GM23338 (cell line): ENCODE data around the gene FMO2. TPM values are rescaled to one million over a fixed set of nuclear protein-coding genes. Genes with fewer than 3 reads are reported as not detected.

Experiments used
- ATAC-seq: fragments of 200-7000 bp; cut with Tn5 transposase; 3 replicates; pipeline ENCODE4 v1.9.1; 2020
- DNase-seq: peaks from one replicate; pipeline ENCODE4 v3.0.0-alpha.2; 2015; ENCODE audit warnings: low spot score
- H2AFZ ChIP-seq: fragments of 200-600 bp; sonication (generic); 2 replicates; pipeline ENCODE4 v1.8.0; 2016; ENCODE audit warnings: antibody characterized with exemption, mild to moderate bottlenecking, moderate library complexity
- H3F3A ChIP-seq: fragments of 200-600 bp; sonication (generic); replicated peaks from 2 replicates; pipeline ENCODE4 v1.8.0; 2017; ENCODE audit warnings: antibody characterized with exemption, mixed run types, low read depth
- H3K27ac ChIP-seq: fragments of 200-600 bp; sonication (generic); 2 replicates; pipeline ENCODE4 v1.6.1; 2016; ENCODE audit warnings: low read depth
- H3K27me3 ChIP-seq: fragments of 200-600 bp; sonication (generic); 2 replicates; pipeline ENCODE4 v1.8.0; 2016; ENCODE audit warnings: mild to moderate bottlenecking, mixed run types, moderate library complexity; ENCODE audit not compliant: insufficient read depth
- H3K36me3 ChIP-seq: fragments of 200-600 bp; sonication (generic); 2 replicates; pipeline ENCODE4 v1.8.0; 2016; ENCODE audit warnings: mild to moderate bottlenecking; ENCODE audit not compliant: insufficient read depth
- H3K4me1 ChIP-seq: fragments of 200-600 bp; sonication (generic); 2 replicates; pipeline ENCODE4 v1.8.0; 2016; ENCODE audit warnings: mild to moderate bottlenecking, moderate library complexity; ENCODE audit not compliant: insufficient read depth
- H3K4me2 ChIP-seq: fragments of 200-600 bp; sonication (generic); 2 replicates; pipeline ENCODE4 v1.7.1; 2017; ENCODE audit warnings: mixed run types
- H3K4me3 ChIP-seq: fragments of 200-600 bp; sonication (generic); 2 replicates; pipeline ENCODE4 v1.6.1; 2016; ENCODE audit warnings: mixed run types
- H3K79me2 ChIP-seq: fragments of 200-600 bp; sonication (generic); replicated peaks from 2 replicates; pipeline ENCODE4 v1.8.0; 2017; ENCODE audit warnings: mild to moderate bottlenecking; ENCODE audit not compliant: insufficient read depth
- H3K9me2 ChIP-seq: fragments of 200-600 bp; sonication (generic); 2 replicates; pipeline ENCODE4 v1.8.0; 2017; ENCODE audit not compliant: insufficient read depth
- H4K20me1 ChIP-seq: fragments of 200-600 bp; sonication (generic); replicated peaks from 2 replicates; pipeline ENCODE4 v1.8.0; 2017; ENCODE audit warnings: mild to moderate bottlenecking; ENCODE audit not compliant: insufficient read depth
- H3K27ac Mint-ChIP-seq: 2 replicates; pipeline ENCODE4 v1.8.0; 2020; ENCODE audit warnings: inconsistent platforms, mild to moderate bottlenecking, moderate library complexity, mixed read lengths
- H3K27me3 Mint-ChIP-seq: 3 replicates; pipeline ENCODE4 v1.8.0; 2022; ENCODE audit warnings: low read depth, mild to moderate bottlenecking, moderate library complexity, mixed read lengths, inconsistent platforms; ENCODE audit not compliant: insufficient read depth, poor library complexity
- H3K36me3 Mint-ChIP-seq: 3 replicates; pipeline ENCODE4 v1.8.0; 2021; ENCODE audit warnings: low read depth, mild to moderate bottlenecking, inconsistent platforms, moderate library complexity, mixed read lengths
- H3K4me1 Mint-ChIP-seq: 3 replicates; pipeline ENCODE4 v1.8.0; 2020; ENCODE audit warnings: mild to moderate bottlenecking, inconsistent platforms, mixed read lengths
- H3K4me3 Mint-ChIP-seq: 3 replicates; pipeline ENCODE4 v1.8.0; 2021; ENCODE audit warnings: moderate library complexity, mild to moderate bottlenecking, inconsistent platforms, mixed read lengths
- H3K9me3 Mint-ChIP-seq: 3 replicates; pipeline ENCODE4 v1.8.0; 2020; ENCODE audit warnings: moderate library complexity, mild to moderate bottlenecking, inconsistent platforms, mixed read lengths
- CREB1 ChIP-seq: fragments of 250-450 bp; sonication (Bioruptor Pico); IDR thresholded peaks from 2 replicates; pipeline ENCODE4 v1.5.0; 2020; ENCODE audit warnings: low read depth, mild to moderate bottlenecking, moderate library complexity
- EZH2 ChIP-seq: fragments of 200-600 bp; sonication (generic); IDR thresholded peaks from one replicate; pipeline ENCODE4 v1.8.0; 2017; ENCODE audit warnings: antibody characterized with exemption, mild to moderate bottlenecking, low read depth; ENCODE audit not compliant: unreplicated experiment
- EZH2phosphoT487 ChIP-seq: fragments of 200-600 bp; sonication (generic); IDR thresholded peaks from one replicate; pipeline ENCODE4 v1.8.1; 2018; ENCODE audit warnings: antibody characterized with exemption; ENCODE audit not compliant: unreplicated experiment
- JUNB ChIP-seq: IDR thresholded peaks from one replicate; pipeline ENCODE4 v1.6.1; 2016; ENCODE audit warnings: antibody characterized with exemption; ENCODE audit not compliant: unreplicated experiment
- NANOG ChIP-seq: IDR thresholded peaks from 2 replicates; pipeline ENCODE4 v1.6.1; 2016; ENCODE audit warnings: antibody characterized with exemption, borderline replicate concordance
- POLR2AphosphoS5 ChIP-seq: IDR thresholded peaks from 2 replicates; pipeline ENCODE4 v1.6.1; 2016; ENCODE audit warnings: antibody characterized with exemption, low read depth
- STAT1 ChIP-seq: IDR thresholded peaks from one replicate; pipeline ENCODE4 v1.6.1; 2016; ENCODE audit warnings: antibody characterized with exemption; ENCODE audit not compliant: unreplicated experiment
- ZNF114 ChIP-seq: fragments of 250-450 bp; sonication (Bioruptor Pico); IDR thresholded peaks from 2 replicates; pipeline ENCODE4 v1.5.0; 2020; ENCODE audit warnings: mild to moderate bottlenecking, moderate library complexity
- ZNF331 ChIP-seq: fragments of 250-450 bp; sonication (Bioruptor Pico); IDR thresholded peaks from 2 replicates; pipeline ENCODE4 v1.5.0; 2020; ENCODE audit warnings: low read depth, mild to moderate bottlenecking, moderate library complexity
- polyA plus RNA-seq: library from polyadenylated mRNA; unstranded; fragments of >200 nt; fragmentation: Nextera tagmentation; extraction: Ambion mirVana; gene quantifications from 2 replicates; pipeline ENCODE4 v1.2.1, GENCODE V29; 2016
- total RNA-seq: library from RNA; depleted of rRNA; stranded (reverse); fragments of >200 nt; shearing (Covaris generic); gene quantifications from 2 replicates; pipeline ENCODE4 v1.2.3, GENCODE V29; 2014
- TF ChIP-seq, protein P1 (sequence below): IDR thresholded peaks from 2 replicates; pipeline ENCODE4 v1.6.1; 2016; ENCODE audit warnings: antibody characterized with exemption
- TF ChIP-seq, protein P2 (sequence below): IDR thresholded peaks from one replicate; pipeline ENCODE4 v1.6.1; 2018; ENCODE audit warnings: antibody characterized with exemption; ENCODE audit not compliant: unreplicated experiment
- TF ChIP-seq, protein P3 (sequence below): fragments of 250-450 bp; sonication (Bioruptor Pico); IDR thresholded peaks from 2 replicates; pipeline ENCODE4 v1.5.0; 2020; ENCODE audit warnings: mild to moderate bottlenecking, moderate library complexity
- TF ChIP-seq, protein P4 (sequence below), 2 experiments: fragments of 200-600 bp in 1 of 2; sonication (generic) in 1 of 2; conservative IDR thresholded peaks; 2 replicates each; pipeline versions ENCODE4 v1.5.1 to v1.6.1; 2016 to 2017; ENCODE audit warnings: antibody characterized with exemption in 2 of 2, low read depth in 2 of 2, mild to moderate bottlenecking in 2 of 2, moderate library complexity in 1 of 2

FMO2 gene
- total and polyA plus RNA-seq, 2 experiments from 2014 or later: 0.31 TPM; not detected in 1

DNA sequence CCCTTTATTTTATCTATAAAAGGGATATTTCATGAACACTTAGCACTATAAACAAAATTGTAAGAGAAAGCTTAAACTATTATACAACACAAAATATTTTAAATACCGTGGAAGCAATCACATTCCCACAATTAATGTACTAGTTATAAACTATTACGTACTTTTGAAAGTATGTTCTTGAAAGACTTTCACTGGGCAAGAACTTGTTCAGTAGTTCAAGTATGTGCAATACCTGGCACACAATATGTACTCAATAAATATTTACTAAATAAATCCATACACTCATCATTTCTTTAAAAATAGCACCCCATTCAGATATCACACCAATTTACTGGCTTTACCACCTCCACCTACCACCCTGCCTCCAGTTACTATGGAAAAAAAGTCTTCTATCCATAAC lies 12.6 kb upstream of the FMO2 start:
- Histone ChIP-seq H2AFZ (no peak overlapping the region), H3K36me3 (no peaks in the 10 kb centered on the region), H3K79me2 (no peaks in the 10 kb centered on the region), H3K9me2 (peaks cover 6% of the 10 kb centered on the region; the same call in 1 of the 2 replicates), H3K27ac (no peak overlapping the region), H3K27me3 (no peaks in the 10 kb centered on the region), H3K4me1 (no peaks in the 10 kb centered on the region; the same call in 1 of the 2 replicates), H3F3A (no peaks in the 10 kb centered on the region), H4K20me1 (no peaks in the 10 kb centered on the region), H3K4me2 (no peak overlapping the region), H3K4me3 (no peak overlapping the region)
- DNase-seq: no peak
- peaks cover 2% of the 10 kb centered on the region; the same call in 2 of the 3 replicates for H3K36me3 Mint-ChIP-seq
- H3K4me3 Mint-ChIP-seq: no peak overlapping the region
- no peak for ATAC-seq
- H3K4me1 Mint-ChIP-seq: no peaks in the 10 kb centered on the region
- H3K27ac Mint-ChIP-seq: no peak overlapping the region
- TF ChIP-seq ZNF114 (CRISPR knock-in tag): no peak
- TF ChIP-seq CREB1: no peak
- TF ChIP-seq, protein P1, sequence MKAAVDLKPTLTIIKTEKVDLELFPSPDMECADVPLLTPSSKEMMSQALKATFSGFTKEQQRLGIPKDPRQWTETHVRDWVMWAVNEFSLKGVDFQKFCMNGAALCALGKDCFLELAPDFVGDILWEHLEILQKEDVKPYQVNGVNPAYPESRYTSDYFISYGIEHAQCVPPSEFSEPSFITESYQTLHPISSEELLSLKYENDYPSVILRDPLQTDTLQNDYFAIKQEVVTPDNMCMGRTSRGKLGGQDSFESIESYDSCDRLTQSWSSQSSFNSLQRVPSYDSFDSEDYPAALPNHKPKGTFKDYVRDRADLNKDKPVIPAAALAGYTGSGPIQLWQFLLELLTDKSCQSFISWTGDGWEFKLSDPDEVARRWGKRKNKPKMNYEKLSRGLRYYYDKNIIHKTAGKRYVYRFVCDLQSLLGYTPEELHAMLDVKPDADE: no peak
- TF ChIP-seq STAT1: no peak
- TF ChIP-seq NANOG: no peak
- TF ChIP-seq EZH2: no peak
- TF ChIP-seq POLR2AphosphoS5: no peak
- TF ChIP-seq, protein P2, sequence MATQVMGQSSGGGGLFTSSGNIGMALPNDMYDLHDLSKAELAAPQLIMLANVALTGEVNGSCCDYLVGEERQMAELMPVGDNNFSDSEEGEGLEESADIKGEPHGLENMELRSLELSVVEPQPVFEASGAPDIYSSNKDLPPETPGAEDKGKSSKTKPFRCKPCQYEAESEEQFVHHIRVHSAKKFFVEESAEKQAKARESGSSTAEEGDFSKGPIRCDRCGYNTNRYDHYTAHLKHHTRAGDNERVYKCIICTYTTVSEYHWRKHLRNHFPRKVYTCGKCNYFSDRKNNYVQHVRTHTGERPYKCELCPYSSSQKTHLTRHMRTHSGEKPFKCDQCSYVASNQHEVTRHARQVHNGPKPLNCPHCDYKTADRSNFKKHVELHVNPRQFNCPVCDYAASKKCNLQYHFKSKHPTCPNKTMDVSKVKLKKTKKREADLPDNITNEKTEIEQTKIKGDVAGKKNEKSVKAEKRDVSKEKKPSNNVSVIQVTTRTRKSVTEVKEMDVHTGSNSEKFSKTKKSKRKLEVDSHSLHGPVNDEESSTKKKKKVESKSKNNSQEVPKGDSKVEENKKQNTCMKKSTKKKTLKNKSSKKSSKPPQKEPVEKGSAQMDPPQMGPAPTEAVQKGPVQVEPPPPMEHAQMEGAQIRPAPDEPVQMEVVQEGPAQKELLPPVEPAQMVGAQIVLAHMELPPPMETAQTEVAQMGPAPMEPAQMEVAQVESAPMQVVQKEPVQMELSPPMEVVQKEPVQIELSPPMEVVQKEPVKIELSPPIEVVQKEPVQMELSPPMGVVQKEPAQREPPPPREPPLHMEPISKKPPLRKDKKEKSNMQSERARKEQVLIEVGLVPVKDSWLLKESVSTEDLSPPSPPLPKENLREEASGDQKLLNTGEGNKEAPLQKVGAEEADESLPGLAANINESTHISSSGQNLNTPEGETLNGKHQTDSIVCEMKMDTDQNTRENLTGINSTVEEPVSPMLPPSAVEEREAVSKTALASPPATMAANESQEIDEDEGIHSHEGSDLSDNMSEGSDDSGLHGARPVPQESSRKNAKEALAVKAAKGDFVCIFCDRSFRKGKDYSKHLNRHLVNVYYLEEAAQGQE: no peak
- TF ChIP-seq, protein P3, sequence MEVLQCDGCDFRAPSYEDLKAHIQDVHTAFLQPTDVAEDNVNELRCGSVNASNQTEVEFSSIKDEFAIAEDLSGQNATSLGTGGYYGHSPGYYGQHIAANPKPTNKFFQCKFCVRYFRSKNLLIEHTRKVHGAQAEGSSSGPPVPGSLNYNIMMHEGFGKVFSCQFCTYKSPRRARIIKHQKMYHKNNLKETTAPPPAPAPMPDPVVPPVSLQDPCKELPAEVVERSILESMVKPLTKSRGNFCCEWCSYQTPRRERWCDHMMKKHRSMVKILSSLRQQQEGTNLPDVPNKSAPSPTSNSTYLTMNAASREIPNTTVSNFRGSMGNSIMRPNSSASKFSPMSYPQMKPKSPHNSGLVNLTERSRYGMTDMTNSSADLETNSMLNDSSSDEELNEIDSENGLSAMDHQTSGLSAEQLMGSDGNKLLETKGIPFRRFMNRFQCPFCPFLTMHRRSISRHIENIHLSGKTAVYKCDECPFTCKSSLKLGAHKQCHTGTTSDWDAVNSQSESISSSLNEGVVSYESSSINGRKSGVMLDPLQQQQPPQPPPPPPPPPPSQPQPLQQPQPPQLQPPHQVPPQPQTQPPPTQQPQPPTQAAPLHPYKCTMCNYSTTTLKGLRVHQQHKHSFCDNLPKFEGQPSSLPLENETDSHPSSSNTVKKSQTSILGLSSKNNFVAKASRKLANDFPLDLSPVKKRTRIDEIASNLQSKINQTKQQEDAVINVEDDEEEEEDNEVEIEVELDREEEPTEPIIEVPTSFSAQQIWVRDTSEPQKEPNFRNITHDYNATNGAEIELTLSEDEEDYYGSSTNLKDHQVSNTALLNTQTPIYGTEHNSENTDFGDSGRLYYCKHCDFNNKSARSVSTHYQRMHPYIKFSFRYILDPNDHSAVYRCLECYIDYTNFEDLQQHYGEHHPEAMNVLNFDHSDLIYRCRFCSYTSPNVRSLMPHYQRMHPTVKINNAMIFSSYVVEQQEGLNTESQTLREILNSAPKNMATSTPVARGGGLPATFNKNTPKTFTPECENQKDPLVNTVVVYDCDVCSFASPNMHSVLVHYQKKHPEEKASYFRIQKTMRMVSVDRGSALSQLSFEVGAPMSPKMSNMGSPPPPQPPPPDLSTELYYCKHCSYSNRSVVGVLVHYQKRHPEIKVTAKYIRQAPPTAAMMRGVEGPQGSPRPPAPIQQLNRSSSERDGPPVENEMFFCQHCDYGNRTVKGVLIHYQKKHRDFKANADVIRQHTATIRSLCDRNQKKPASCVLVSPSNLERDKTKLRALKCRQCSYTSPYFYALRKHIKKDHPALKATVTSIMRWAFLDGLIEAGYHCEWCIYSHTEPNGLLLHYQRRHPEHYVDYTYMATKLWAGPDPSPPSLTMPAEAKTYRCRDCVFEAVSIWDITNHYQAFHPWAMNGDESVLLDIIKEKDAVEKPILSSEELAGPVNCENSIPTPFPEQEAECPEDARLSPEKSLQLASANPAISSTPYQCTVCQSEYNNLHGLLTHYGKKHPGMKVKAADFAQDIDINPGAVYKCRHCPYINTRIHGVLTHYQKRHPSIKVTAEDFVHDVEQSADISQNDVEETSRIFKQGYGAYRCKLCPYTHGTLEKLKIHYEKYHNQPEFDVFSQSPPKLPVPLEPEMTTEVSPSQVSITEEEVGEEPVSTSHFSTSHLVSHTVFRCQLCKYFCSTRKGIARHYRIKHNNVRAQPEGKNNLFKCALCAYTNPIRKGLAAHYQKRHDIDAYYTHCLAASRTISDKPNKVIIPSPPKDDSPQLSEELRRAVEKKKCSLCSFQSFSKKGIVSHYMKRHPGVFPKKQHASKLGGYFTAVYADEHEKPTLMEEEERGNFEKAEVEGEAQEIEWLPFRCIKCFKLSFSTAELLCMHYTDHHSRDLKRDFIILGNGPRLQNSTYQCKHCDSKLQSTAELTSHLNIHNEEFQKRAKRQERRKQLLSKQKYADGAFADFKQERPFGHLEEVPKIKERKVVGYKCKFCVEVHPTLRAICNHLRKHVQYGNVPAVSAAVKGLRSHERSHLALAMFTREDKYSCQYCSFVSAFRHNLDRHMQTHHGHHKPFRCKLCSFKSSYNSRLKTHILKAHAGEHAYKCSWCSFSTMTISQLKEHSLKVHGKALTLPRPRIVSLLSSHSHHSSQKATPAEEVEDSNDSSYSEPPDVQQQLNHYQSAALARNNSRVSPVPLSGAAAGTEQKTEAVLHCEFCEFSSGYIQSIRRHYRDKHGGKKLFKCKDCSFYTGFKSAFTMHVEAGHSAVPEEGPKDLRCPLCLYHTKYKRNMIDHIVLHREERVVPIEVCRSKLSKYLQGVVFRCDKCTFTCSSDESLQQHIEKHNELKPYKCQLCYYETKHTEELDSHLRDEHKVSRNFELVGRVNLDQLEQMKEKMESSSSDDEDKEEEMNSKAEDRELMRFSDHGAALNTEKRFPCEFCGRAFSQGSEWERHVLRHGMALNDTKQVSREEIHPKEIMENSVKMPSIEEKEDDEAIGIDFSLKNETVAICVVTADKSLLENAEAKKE (CRISPR knock-in tag): no peak
- TF ChIP-seq, protein P4, sequence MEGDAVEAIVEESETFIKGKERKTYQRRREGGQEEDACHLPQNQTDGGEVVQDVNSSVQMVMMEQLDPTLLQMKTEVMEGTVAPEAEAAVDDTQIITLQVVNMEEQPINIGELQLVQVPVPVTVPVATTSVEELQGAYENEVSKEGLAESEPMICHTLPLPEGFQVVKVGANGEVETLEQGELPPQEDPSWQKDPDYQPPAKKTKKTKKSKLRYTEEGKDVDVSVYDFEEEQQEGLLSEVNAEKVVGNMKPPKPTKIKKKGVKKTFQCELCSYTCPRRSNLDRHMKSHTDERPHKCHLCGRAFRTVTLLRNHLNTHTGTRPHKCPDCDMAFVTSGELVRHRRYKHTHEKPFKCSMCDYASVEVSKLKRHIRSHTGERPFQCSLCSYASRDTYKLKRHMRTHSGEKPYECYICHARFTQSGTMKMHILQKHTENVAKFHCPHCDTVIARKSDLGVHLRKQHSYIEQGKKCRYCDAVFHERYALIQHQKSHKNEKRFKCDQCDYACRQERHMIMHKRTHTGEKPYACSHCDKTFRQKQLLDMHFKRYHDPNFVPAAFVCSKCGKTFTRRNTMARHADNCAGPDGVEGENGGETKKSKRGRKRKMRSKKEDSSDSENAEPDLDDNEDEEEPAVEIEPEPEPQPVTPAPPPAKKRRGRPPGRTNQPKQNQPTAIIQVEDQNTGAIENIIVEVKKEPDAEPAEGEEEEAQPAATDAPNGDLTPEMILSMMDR (conservative IDR thresholded peaks at IDR 0.05; ENCODE audit: low read depth in 2 of 2): no peak
- no peak for TF ChIP-seq JUNB
- TF ChIP-seq EZH2phosphoT487: no peak
- TF ChIP-seq ZNF331: no peak
- no peaks in the 10 kb centered on the region for H3K27me3 Mint-ChIP-seq
- peaks cover 8% of the 10 kb centered on the region; the same call in 2 of the 3 replicates for H3K9me3 Mint-ChIP-seq
